B cell (primary cell): ENCODE results near the gene ATG16L1. TPM values are rescaled to one million over a fixed set of nuclear protein-coding genes. Genes with fewer than 3 reads are reported as not detected.

Source experiments
- ATAC-seq: fragments of 200-7000 bp; cut with Tn5 transposase; one replicate; pipeline ENCODE4 v1.10.0; 2021; ENCODE audit warnings: low read depth, mild to moderate bottlenecking, moderate number of reproducible peaks, moderate library complexity
- CTCF ChIA-PET: fragments of 350-600 bp; sonication (Branson Sonifier 250); formaldehyde crosslinking; loops from one replicate; lab custom pipeline; 2021; ENCODE audit warnings: antibody characterized with exemption, inconsistent platforms; lab: Charles Lee
- POLR2A ChIA-PET: fragments of 350-600 bp; sonication (Branson Sonifier 250); formaldehyde crosslinking; loops from one replicate; lab custom pipeline; 2021; ENCODE audit warnings: antibody characterized with exemption; lab: Charles Lee
- DNase-seq: peaks from one replicate; pipeline ENCODE4 v3.0.0; 2013
- H2AFZ ChIP-seq: 2 replicates; pipeline ENCODE4 v1.6.1; 2012; ENCODE audit warnings: mild to moderate bottlenecking, low read depth, low read length; ENCODE audit not compliant: insufficient read depth, poor library complexity, severe bottlenecking
- H3K27ac ChIP-seq, 2 donors: 1 replicate in 1 of 2; 2 replicates in 1 of 2; pipeline ENCODE4 v1.5.1; 2012 to 2013; ENCODE audit warnings: low read length in 2 of 2, mild to moderate bottlenecking in 2 of 2, moderate library complexity in 1 of 2
- H3K27me3 ChIP-seq, 4 experiments: fragments of 200-600 bp in 1 of 4; sonication (generic) in 1 of 4; replicated peaks in 1 of 4; 1 replicate in 2 of 4; 2 replicates in 2 of 4; pipeline versions ENCODE4 v1.6.1 to v1.7.0; 2013 to 2016; ENCODE audit warnings: low read length in 3 of 4, mild to moderate bottlenecking in 2 of 4, mixed read lengths in 1 of 4, moderate library complexity in 1 of 4; ENCODE audit not compliant: insufficient read depth in 4 of 4, control insufficient read depth in 3 of 4; ENCODE audit errors: control extremely low read depth in 1 of 4
- H3K36me3 ChIP-seq, 2 experiments: replicated peaks in 1 of 2; 1 replicate in 1 of 2; 2 replicates in 1 of 2; pipeline versions ENCODE4 v1.6.1 to v1.7.1; 2013; ENCODE audit warnings: low read length in 1 of 2; ENCODE audit not compliant: insufficient read depth in 2 of 2, control insufficient read depth in 1 of 2; ENCODE audit errors: control extremely low read depth in 1 of 2, extremely low read depth in 1 of 2
- H3K4me1 ChIP-seq, 2 donors: fragments of 200-600 bp in 1 of 2; sonication (generic) in 1 of 2; 1 replicate in 1 of 2; 2 replicates in 1 of 2; pipeline versions ENCODE4 v1.5.1 to v1.6.1; 2013 to 2017; ENCODE audit warnings: low read length in 2 of 2; ENCODE audit not compliant: control insufficient read depth in 2 of 2, insufficient read depth in 2 of 2
- H3K4me2 ChIP-seq: replicated peaks from 2 replicates; pipeline ENCODE3; 2012; ENCODE audit warnings: mild to moderate bottlenecking, low read depth, low read length; ENCODE audit not compliant: poor library complexity, severe bottlenecking
- H3K4me3 ChIP-seq, 5 experiments: fragments of 200-600 bp in 1 of 5; sonication (generic) in 1 of 5; 1 replicate in 3 of 5; 2 replicates in 2 of 5; pipeline versions ENCODE4 v1.5.1 to v1.7.0; 2011 to 2016; ENCODE audit warnings: low read length in 4 of 5, mild to moderate bottlenecking in 4 of 5, low read depth in 2 of 5, control low read depth in 1 of 5, moderate library complexity in 1 of 5; ENCODE audit not compliant: insufficient read depth in 1 of 5; ENCODE audit errors: control extremely low read depth in 1 of 5, extremely low read depth in 1 of 5
- H3K79me2 ChIP-seq: fragments of 200-600 bp; sonication (generic); one replicate; pipeline ENCODE4 v1.6.0; 2016; ENCODE audit warnings: low read length; ENCODE audit not compliant: control insufficient read depth, insufficient read depth
- H3K9ac ChIP-seq: fragments of 200-600 bp; sonication (generic); 2 replicates; pipeline ENCODE4 v1.6.1; 2017; ENCODE audit warnings: mild to moderate bottlenecking, low read length, moderate library complexity
- H3K9me3 ChIP-seq, 3 donors: one replicate each; pipeline versions ENCODE4 v1.6.1 to v1.7.1; 2013; ENCODE audit warnings: low read length in 2 of 3; ENCODE audit not compliant: control insufficient read depth in 2 of 3, insufficient read depth in 1 of 3; ENCODE audit errors: control extremely low read depth in 1 of 3
- H4K20me1 ChIP-seq: 2 replicates; pipeline ENCODE4 v1.6.0; 2012; ENCODE audit warnings: mild to moderate bottlenecking, low read length; ENCODE audit not compliant: insufficient read depth, control insufficient read depth, poor library complexity, severe bottlenecking
- H3K27ac Mint-ChIP-seq: one replicate; pipeline ENCODE4 v1.8.0; 2021; ENCODE audit warnings: mixed read lengths
- H3K27me3 Mint-ChIP-seq: one replicate; pipeline ENCODE4 v1.8.0; 2021; ENCODE audit warnings: mixed read lengths
- H3K4me1 Mint-ChIP-seq: one replicate; pipeline ENCODE4 v1.8.0; 2021; ENCODE audit warnings: mixed read lengths
- H3K4me3 Mint-ChIP-seq: one replicate; pipeline ENCODE4 v1.8.0; 2021; ENCODE audit warnings: mixed read lengths
- H3K9me3 Mint-ChIP-seq: one replicate; pipeline ENCODE4 v1.8.0; 2022; ENCODE audit warnings: mixed read lengths; ENCODE audit not compliant: insufficient read depth
- CTCF ChIP-seq: fragments of 200-600 bp; IDR thresholded peaks from one replicate; pipeline ENCODE4 v1.8.0; 2022; ENCODE audit warnings: antibody characterized with exemption, mild to moderate bottlenecking
- EZH2 ChIP-seq: IDR thresholded peaks from 2 replicates; pipeline ENCODE4 v1.6.1; 2012; ENCODE audit warnings: borderline replicate concordance, low read depth, mild to moderate bottlenecking, moderate library complexity, low read length; ENCODE audit not compliant: insufficient read depth, poor library complexity, severe bottlenecking
- WGBS: methylation state at CpG from one replicate; pipeline ENCODE4 v1.1.5; 2013; ENCODE audit warnings: missing lambda C conversion rate; ENCODE audit not compliant: insufficient coverage; 5-methylcytosine and 5-hydroxymethylcytosine counted together
- intact Hi-C: fragments of 100-400 bp; cut with micrococcal nuclease; formaldehyde crosslinking; loops from one replicate; pipeline ENCODE4 v1.10.0; 2022
- polyA plus RNA-seq: library from polyadenylated mRNA; depleted of rRNA; stranded (reverse); fragments of >200 nt; gene quantifications from 2 replicates; pipeline ENCODE4 v1.2.3, GENCODE V29; 2012
- total RNA-seq, 2 donors: library from RNA; stranded (reverse); fragments of 120-200 nt in 1 of 2; gene quantifications; 1 replicate in 1 of 2; 2 replicates in 1 of 2; pipeline versions ENCODE4 v1.2.3 to v1.2.4, GENCODE V29; 2013 to 2022

ATG16L1 gene
- total and polyA plus RNA-seq, 2 donors (not counting 1 experiment from before 2014, with no cell fraction given): 25.7 to 69.9 TPM

- Histone ChIP-seq H2AFZ (no peak overlapping the region), H3K27me3 (no peaks in the 10 kb centered on the region), H3K36me3 (no peaks in the 10 kb centered on the region), H3K79me2 (no peaks in the 10 kb centered on the region), H3K9ac (no peak overlapping the region), H3K27ac (no peak overlapping the region), H3K9me3 (peaks cover 0 to 7% (median 0%) of the 10 kb centered on the region in 3 donors), H3K4me2 (no peak overlapping the region), H4K20me1 (no peaks in the 10 kb centered on the region), H3K4me3 (no peak overlapping the region), H3K4me1 (peaks cover 22 to 43% of the 10 kb centered on the region in 2 donors)
- intact Hi-C loops: no loop called here
- Mint-ChIP-seq H3K4me3 (no peak overlapping the region), H3K27me3 (no peaks in the 10 kb centered on the region), H3K9me3 (no peaks in the 10 kb centered on the region), H3K27ac (no peak overlapping the region), H3K4me1 (peaks cover 48% of the 10 kb centered on the region)
- TF ChIP-seq CTCF (no peak), EZH2 (no peak)
- CTCF ChIA-PET: no interaction called here
- WGBS: 95% methylated on average over 16 of the region's 20 CpGs
- POLR2A ChIA-PET: interaction anchor here (0.7 to 0.8 kb wide), 2 partner anchors 17 to 365 kb away, joined by 4 to 9 read pairs; no protein-coding TSS in a partner anchor
- no peak for DNase-seq
- no peak for ATAC-seq
Observed at GRCh38 chr2:233314180-233314925, 62.9 kb downstream of the ATG16L1 start.
